GM12878 (cell line): ENCODE measurements around the gene SIX1. TPM values are rescaled to one million over a fixed set of nuclear protein-coding genes. Genes with fewer than 3 reads are reported as not detected.

Experiments used
- ATAC-seq: fragments of 200-7000 bp; cut with Tn5 transposase; 3 replicates; pipeline ENCODE4 v1.9.1; 2020; ENCODE audit warnings: mild to moderate bottlenecking, moderate library complexity
- BruUV-seq: library from RNA; stranded (reverse); fragments of 400-500 nt; replicated peaks from 2 replicates; lab custom pipeline; 2021; lab: Mats Ljungman, UMichigan
- CTCF ChIA-PET: fragments of 300-600 bp; sonication (Branson Sonifier 250); formaldehyde crosslinking; extraction: SDS; loops from one replicate; lab custom pipeline; 2021; ENCODE audit warnings: inconsistent platforms; lab: Yijun Ruan, JAX
- POLR2A ChIA-PET: fragments of 350-600 bp; formaldehyde crosslinking; extraction: SDS; loops from one replicate; lab custom pipeline; 2021; ENCODE audit warnings: inconsistent platforms; lab: Charles Lee
- RAD21 ChIA-PET: fragments of 300-600 bp; sonication (Branson Sonifier 250); formaldehyde crosslinking; loops from one replicate; lab custom pipeline; 2023; ENCODE audit warnings: antibody characterized with exemption; ENCODE audit not compliant: unreplicated experiment; lab: Charles Lee
- SMC1A ChIA-PET: fragments of 300-600 bp; sonication (Branson Sonifier 250); formaldehyde crosslinking; loops from one replicate; lab custom pipeline; 2023; ENCODE audit not compliant: unreplicated experiment, uncharacterized antibody; lab: Charles Lee
- DNase-seq: peaks from one replicate; pipeline ENCODE4 v3.0.0-alpha.2; 2011; ENCODE audit warnings: low read depth, low spot score
- FAIRE-seq: peaks from 3 replicates; lab custom pipeline; 2011; peaks lifted over from hg19 to GRCh38; lab: Jason Lieb, UNC
- H2AFZ ChIP-seq: 2 replicates; pipeline ENCODE4 v1.6.0; 2011; ENCODE audit warnings: low read depth, low read length, control low read depth; ENCODE audit not compliant: control insufficient read depth
- H3K27ac ChIP-seq: 2 replicates; pipeline ENCODE4 v1.5.1; 2011; ENCODE audit warnings: control low read depth; ENCODE audit not compliant: control insufficient read depth, insufficient read depth
- H3K27me3 ChIP-seq, 2 experiments: replicated peaks in 1 of 2; 2 replicates each; pipeline versions ENCODE4 v1.6.0 to v1.6.1; 2011; ENCODE audit warnings: low read length in 1 of 2; ENCODE audit not compliant: control insufficient read depth in 2 of 2, insufficient read depth in 2 of 2
- H3K36me3 ChIP-seq, 2 experiments: 2 replicates each; pipeline ENCODE4 v1.5.1; 2011; ENCODE audit warnings: low read length in 1 of 2; ENCODE audit not compliant: control insufficient read depth in 2 of 2, insufficient read depth in 2 of 2
- H3K4me1 ChIP-seq: 2 replicates; pipeline ENCODE4 v1.6.1; 2011; ENCODE audit warnings: mild to moderate bottlenecking, low read length, moderate library complexity, mixed read lengths; ENCODE audit not compliant: control insufficient read depth, insufficient read depth
- H3K4me2 ChIP-seq: 2 replicates; pipeline ENCODE4 v1.6.0; 2011; ENCODE audit warnings: control low read depth; ENCODE audit not compliant: control insufficient read depth, insufficient read depth
- H3K4me3 ChIP-seq: fragments of 200-600 bp; sonication (generic); 2 replicates; pipeline ENCODE4 v1.5.1; 2016
- H3K79me2 ChIP-seq: 2 replicates; pipeline ENCODE4 v1.6.0; 2011; ENCODE audit warnings: low read length; ENCODE audit not compliant: control insufficient read depth, insufficient read depth
- H3K9ac ChIP-seq: 2 replicates; pipeline ENCODE4 v1.8.0; 2011; ENCODE audit warnings: low read length, control low read depth, mixed read lengths; ENCODE audit not compliant: control insufficient read depth, insufficient read depth
- H3K9me3 ChIP-seq: replicated peaks from 3 replicates; pipeline ENCODE4 v1.5.1; 2011; ENCODE audit warnings: mild to moderate bottlenecking, low read length; ENCODE audit not compliant: control insufficient read depth, insufficient read depth
- H4K20me1 ChIP-seq: 2 replicates; pipeline ENCODE4 v1.6.0; 2011; ENCODE audit not compliant: control insufficient read depth, insufficient read depth
- CHD4 ChIP-seq: fragments of 200-600 bp; sonication (generic); IDR thresholded peaks from 2 replicates; pipeline ENCODE4 v1.6.1; 2016; ENCODE audit warnings: mild to moderate bottlenecking
- HDAC2 ChIP-seq: fragments of 200-600 bp; sonication (generic); IDR thresholded peaks from 2 replicates; pipeline ENCODE4 v1.6.1; 2017
- MYB ChIP-seq: fragments of 150-350 bp; IDR thresholded peaks from 2 replicates; pipeline ENCODE4 v1.6.1; 2014; ENCODE audit warnings: mild to moderate bottlenecking, low read depth, low read length, borderline replicate concordance
- NFXL1 ChIP-seq: fragments of 450-650 bp; IDR thresholded peaks from 2 replicates; pipeline ENCODE4 v1.6.1; 2017; ENCODE audit warnings: antibody characterized with exemption, mild to moderate bottlenecking, borderline replicate concordance
- POU2F2 ChIP-seq: IDR thresholded peaks from 3 replicates; pipeline ENCODE4 v1.6.1; 2011; ENCODE audit warnings: low read depth, mild to moderate bottlenecking, low read length, borderline replicate concordance
- RAD51 ChIP-seq: fragments of 450-650 bp; IDR thresholded peaks from 2 replicates; pipeline ENCODE4 v1.6.1; 2016; ENCODE audit warnings: moderate library complexity, mild to moderate bottlenecking, inconsistent platforms
- TCF7 ChIP-seq: IDR thresholded peaks from 2 replicates; pipeline ENCODE4 v1.6.1; 2014; ENCODE audit warnings: antibody characterized with exemption, borderline replicate concordance
- ZNF207 ChIP-seq: fragments of 450-650 bp; IDR thresholded peaks from 2 replicates; pipeline ENCODE4 v1.6.1; 2014; ENCODE audit warnings: antibody characterized with exemption, mild to moderate bottlenecking, borderline replicate concordance
- in situ Hi-C: fragments of 300-500 bp; cut with MboI; formaldehyde crosslinking; loops from 9 replicates; pipeline ENCODE4 v1.14.3; 2018; ENCODE audit warnings: mixed read lengths
- intact Hi-C: fragments of 100-400 bp; cut with micrococcal nuclease; formaldehyde crosslinking; loops from one replicate; pipeline ENCODE4 v1.14.2; 2022; ENCODE audit not compliant: unreplicated experiment
- polyA plus RNA-seq, 11 experiments: library from polyadenylated mRNA; depleted of rRNA in 4 of 11; unstranded in 6 of 11; stranded (reverse) in 5 of 11; fragments of >200 nt; fragmentation: Nextera tagmentation in 4 of 11; fragmentation: Illumina TruSeq in 1 of 11; extraction: Ambion mirVana in 4 of 11; extraction: Trizol in 1 of 11; gene quantifications; 1 replicate in 1 of 11; 2 replicates in 10 of 11; pipeline versions ENCODE4 v1.2.1 to v1.2.3, GENCODE V29; 2011 to 2016; ENCODE audit warnings: inconsistent platforms in 2 of 11, missing spikeins in 2 of 11, low read depth in 1 of 11
- total RNA-seq, 4 experiments: library from RNA; depleted of rRNA in 3 of 4; stranded (reverse); fragments of >200 nt in 3 of 4; fragmentation: Illumina TruSeq in 1 of 4; extraction: Trizol in 1 of 4; gene quantifications; 2 replicates each; pipeline versions ENCODE4 v1.2.1 to v1.2.3, GENCODE V29; 2013 to 2021
- TF ChIP-seq, protein P1 (sequence below): fragments of 450-650 bp; formaldehyde crosslinking; IDR thresholded peaks from 2 replicates; pipeline ENCODE4 v1.4.0; 2022; ENCODE audit warnings: mild to moderate bottlenecking, moderate library complexity
- TF ChIP-seq, protein P2 (sequence below): fragments of 450-650 bp; formaldehyde crosslinking; IDR thresholded peaks from 2 replicates; pipeline ENCODE4 v1.5.0; 2022; ENCODE audit warnings: mild to moderate bottlenecking, missing genetic modification characterization
- TF ChIP-seq, protein P3 (sequence below): fragments of 450-650 bp; IDR thresholded peaks from 2 replicates; pipeline ENCODE4 v1.6.1; 2016; ENCODE audit warnings: mild to moderate bottlenecking
- TF ChIP-seq, protein P4 (sequence below): IDR thresholded peaks from 2 replicates; pipeline ENCODE4 v1.6.1; 2012; ENCODE audit warnings: mild to moderate bottlenecking, low read depth, low read length

SIX1 gene
- total and polyA plus RNA-seq, 10 of the 15 experiments (the other 5 are each of a cell fraction or from before 2014, with no cell fraction given): 0.03 to 0.06 (median 0.05) TPM; not detected in 5

DNA sequence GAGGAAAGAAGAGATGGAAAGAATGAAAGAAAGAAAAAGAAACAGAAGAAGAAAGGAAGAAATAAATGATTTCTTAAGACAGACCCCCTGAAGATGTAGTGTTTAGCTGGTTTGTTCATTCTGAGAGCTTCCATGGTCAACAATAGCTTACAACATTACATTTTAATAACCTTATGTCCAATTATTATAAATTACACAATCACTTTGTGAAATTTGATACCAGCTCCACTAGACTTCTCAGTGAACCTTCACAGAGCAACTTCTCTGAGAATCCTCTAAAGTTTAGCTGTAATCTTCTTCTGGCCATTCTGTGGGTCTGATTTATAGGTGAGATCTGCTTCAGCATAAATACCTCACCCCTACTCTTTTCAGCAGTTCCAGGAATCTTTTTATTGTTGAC lies 27.9 kb downstream of the SIX1 start:
- FAIRE-seq: no peak
- H3K4me1 ChIP-seq: no peaks in the 10 kb centered on the region
- H2AFZ ChIP-seq: no peak overlapping the region
- ChIA-PET POLR2A (no interaction called here), CTCF (interaction anchor here (5.4 kb wide), 1 partner anchor 631 kb away, joined by 72 read pairs; no protein-coding TSS in a partner anchor), SMC1A (no interaction called here), RAD21 (no interaction called here)
- H3K79me2 ChIP-seq: no peaks in the 10 kb centered on the region
- H4K20me1 ChIP-seq: no peaks in the 10 kb centered on the region
- H3K4me2 ChIP-seq: no peak overlapping the region
- H3K27ac ChIP-seq: no peak overlapping the region
- H3K9ac ChIP-seq: no peak overlapping the region
- H3K9me3 ChIP-seq: no peaks in the 10 kb centered on the region
- BruUV-seq: no TSS peak
- intact Hi-C loops (no loop called here), in situ Hi-C loops (no loop called here)
- ATAC-seq: no peak
- DNase-seq: no peak
- no peaks in the 10 kb centered on the region for H3K36me3 ChIP-seq
- H3K27me3 ChIP-seq: no peaks in the 10 kb centered on the region
- H3K4me3 ChIP-seq: no peak overlapping the region
- TF ChIP-seq CHD4 (no peak), MYB (no peak), POU2F2 (no peak), ZNF207 (no peak), TCF7 (no peak), HDAC2 (no peak), RAD51 (no peak), NFXL1 (no peak)
- TF ChIP-seq, protein P1, sequence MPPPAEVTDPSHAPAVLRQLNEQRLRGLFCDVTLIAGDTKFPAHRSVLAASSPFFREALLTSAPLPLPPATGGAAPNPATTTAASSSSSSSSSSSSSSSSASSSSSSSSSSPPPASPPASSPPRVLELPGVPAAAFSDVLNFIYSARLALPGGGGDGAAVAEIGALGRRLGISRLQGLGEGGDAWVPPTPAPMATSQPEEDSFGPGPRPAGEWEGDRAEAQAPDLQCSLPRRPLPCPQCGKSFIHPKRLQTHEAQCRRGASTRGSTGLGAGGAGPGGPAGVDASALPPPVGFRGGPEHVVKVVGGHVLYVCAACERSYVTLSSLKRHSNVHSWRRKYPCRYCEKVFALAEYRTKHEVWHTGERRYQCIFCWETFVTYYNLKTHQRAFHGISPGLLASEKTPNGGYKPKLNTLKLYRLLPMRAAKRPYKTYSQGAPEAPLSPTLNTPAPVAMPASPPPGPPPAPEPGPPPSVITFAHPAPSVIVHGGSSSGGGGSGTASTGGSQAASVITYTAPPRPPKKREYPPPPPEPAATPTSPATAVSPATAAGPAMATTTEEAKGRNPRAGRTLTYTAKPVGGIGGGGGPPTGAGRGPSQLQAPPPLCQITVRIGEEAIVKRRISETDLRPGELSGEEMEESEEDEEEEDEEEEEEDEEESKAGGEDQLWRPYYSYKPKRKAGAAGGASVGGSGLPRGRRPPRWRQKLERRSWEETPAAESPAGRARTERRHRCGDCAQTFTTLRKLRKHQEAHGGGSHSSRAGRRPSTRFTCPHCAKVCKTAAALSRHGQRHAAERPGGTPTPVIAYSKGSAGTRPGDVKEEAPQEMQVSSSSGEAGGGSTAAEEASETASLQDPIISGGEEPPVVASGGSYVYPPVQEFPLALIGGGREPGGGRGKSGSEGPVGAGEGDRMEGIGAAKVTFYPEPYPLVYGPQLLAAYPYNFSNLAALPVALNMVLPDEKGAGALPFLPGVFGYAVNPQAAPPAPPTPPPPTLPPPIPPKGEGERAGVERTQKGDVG (CRISPR knock-in tag): no peak
- TF ChIP-seq, protein P2, sequence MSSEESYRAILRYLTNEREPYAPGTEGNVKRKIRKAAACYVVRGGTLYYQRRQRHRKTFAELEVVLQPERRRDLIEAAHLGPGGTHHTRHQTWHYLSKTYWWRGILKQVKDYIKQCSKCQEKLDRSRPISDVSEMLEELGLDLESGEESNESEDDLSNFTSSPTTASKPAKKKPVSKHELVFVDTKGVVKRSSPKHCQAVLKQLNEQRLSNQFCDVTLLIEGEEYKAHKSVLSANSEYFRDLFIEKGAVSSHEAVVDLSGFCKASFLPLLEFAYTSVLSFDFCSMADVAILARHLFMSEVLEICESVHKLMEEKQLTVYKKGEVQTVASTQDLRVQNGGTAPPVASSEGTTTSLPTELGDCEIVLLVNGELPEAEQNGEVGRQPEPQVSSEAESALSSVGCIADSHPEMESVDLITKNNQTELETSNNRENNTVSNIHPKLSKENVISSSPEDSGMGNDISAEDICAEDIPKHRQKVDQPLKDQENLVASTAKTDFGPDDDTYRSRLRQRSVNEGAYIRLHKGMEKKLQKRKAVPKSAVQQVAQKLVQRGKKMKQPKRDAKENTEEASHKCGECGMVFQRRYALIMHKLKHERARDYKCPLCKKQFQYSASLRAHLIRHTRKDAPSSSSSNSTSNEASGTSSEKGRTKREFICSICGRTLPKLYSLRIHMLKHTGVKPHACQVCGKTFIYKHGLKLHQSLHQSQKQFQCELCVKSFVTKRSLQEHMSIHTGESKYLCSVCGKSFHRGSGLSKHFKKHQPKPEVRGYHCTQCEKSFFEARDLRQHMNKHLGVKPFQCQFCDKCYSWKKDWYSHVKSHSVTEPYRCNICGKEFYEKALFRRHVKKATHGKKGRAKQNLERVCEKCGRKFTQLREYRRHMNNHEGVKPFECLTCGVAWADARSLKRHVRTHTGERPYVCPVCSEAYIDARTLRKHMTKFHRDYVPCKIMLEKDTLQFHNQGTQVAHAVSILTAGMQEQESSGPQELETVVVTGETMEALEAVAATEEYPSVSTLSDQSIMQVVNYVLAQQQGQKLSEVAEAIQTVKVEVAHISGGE (CRISPR knock-in tag): no peak
- TF ChIP-seq, protein P3, sequence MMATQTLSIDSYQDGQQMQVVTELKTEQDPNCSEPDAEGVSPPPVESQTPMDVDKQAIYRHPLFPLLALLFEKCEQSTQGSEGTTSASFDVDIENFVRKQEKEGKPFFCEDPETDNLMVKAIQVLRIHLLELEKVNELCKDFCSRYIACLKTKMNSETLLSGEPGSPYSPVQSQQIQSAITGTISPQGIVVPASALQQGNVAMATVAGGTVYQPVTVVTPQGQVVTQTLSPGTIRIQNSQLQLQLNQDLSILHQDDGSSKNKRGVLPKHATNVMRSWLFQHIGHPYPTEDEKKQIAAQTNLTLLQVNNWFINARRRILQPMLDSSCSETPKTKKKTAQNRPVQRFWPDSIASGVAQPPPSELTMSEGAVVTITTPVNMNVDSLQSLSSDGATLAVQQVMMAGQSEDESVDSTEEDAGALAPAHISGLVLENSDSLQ: no peak
- TF ChIP-seq, protein P4, sequence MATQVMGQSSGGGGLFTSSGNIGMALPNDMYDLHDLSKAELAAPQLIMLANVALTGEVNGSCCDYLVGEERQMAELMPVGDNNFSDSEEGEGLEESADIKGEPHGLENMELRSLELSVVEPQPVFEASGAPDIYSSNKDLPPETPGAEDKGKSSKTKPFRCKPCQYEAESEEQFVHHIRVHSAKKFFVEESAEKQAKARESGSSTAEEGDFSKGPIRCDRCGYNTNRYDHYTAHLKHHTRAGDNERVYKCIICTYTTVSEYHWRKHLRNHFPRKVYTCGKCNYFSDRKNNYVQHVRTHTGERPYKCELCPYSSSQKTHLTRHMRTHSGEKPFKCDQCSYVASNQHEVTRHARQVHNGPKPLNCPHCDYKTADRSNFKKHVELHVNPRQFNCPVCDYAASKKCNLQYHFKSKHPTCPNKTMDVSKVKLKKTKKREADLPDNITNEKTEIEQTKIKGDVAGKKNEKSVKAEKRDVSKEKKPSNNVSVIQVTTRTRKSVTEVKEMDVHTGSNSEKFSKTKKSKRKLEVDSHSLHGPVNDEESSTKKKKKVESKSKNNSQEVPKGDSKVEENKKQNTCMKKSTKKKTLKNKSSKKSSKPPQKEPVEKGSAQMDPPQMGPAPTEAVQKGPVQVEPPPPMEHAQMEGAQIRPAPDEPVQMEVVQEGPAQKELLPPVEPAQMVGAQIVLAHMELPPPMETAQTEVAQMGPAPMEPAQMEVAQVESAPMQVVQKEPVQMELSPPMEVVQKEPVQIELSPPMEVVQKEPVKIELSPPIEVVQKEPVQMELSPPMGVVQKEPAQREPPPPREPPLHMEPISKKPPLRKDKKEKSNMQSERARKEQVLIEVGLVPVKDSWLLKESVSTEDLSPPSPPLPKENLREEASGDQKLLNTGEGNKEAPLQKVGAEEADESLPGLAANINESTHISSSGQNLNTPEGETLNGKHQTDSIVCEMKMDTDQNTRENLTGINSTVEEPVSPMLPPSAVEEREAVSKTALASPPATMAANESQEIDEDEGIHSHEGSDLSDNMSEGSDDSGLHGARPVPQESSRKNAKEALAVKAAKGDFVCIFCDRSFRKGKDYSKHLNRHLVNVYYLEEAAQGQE: no peak
